Measurements from ENCODE around the gene APOBEC3F.

GRCh38 chr22:39007177-39007576, 33.5 kb upstream of the APOBEC3F start:
- TF ChIP-seq, protein P1, sequence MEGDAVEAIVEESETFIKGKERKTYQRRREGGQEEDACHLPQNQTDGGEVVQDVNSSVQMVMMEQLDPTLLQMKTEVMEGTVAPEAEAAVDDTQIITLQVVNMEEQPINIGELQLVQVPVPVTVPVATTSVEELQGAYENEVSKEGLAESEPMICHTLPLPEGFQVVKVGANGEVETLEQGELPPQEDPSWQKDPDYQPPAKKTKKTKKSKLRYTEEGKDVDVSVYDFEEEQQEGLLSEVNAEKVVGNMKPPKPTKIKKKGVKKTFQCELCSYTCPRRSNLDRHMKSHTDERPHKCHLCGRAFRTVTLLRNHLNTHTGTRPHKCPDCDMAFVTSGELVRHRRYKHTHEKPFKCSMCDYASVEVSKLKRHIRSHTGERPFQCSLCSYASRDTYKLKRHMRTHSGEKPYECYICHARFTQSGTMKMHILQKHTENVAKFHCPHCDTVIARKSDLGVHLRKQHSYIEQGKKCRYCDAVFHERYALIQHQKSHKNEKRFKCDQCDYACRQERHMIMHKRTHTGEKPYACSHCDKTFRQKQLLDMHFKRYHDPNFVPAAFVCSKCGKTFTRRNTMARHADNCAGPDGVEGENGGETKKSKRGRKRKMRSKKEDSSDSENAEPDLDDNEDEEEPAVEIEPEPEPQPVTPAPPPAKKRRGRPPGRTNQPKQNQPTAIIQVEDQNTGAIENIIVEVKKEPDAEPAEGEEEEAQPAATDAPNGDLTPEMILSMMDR (IDR thresholded peaks at IDR 0.05): no peak
- TF ChIP-seq POLR2AphosphoS5 (IDR thresholded peaks at IDR 0.05) (no peak), EP300 (IDR thresholded peaks at IDR 0.05) (no peak), POLR2A (IDR thresholded peaks at IDR 0.05; ENCODE audit: low read depth) (no peak)
